HepG2 (cell line): ENCODE data around the gene NUCB1. TPM values are rescaled to one million over a fixed set of nuclear protein-coding genes. Genes with fewer than 3 reads are reported as not detected.

Experiments used
- ATAC-seq: fragments of 200-7000 bp; cut with Tn5 transposase; 3 replicates; pipeline ENCODE4 v1.9.1; 2020; ENCODE audit warnings: mild to moderate bottlenecking, moderate library complexity
- BruUV-seq: library from RNA; stranded (reverse); fragments of 400-500 nt; replicated peaks from 2 replicates; lab custom pipeline; 2021; lab: Mats Ljungman, UMichigan
- CTCF ChIA-PET: fragments of 300-600 bp; formaldehyde crosslinking; extraction: SDS; loops from one replicate; lab custom pipeline; 2021; ENCODE audit warnings: low total read pairs, inconsistent platforms, low intra/inter-chr PET ratio; lab: Yijun Ruan, JAX
- POLR2A ChIA-PET: fragments of 350-600 bp; sonication (Branson Sonifier 250); formaldehyde crosslinking; loops from one replicate; lab custom pipeline; 2020; ENCODE audit warnings: antibody characterized with exemption, inconsistent platforms; lab: Yijun Ruan, JAX
- DNase-seq: peaks from one replicate; pipeline ENCODE4 v3.0.0-alpha.2; 2015; ENCODE audit warnings: low spot score
- FAIRE-seq: peaks from 3 replicates; lab custom pipeline; 2011; peaks lifted over from hg19 to GRCh38; lab: Jason Lieb, UNC
- H2AFZ ChIP-seq: one replicate; pipeline ENCODE4 v1.6.1; 2011; ENCODE audit warnings: low read length, inconsistent platforms
- H3K27ac ChIP-seq: fragments of 300-600 bp; 3 replicates; pipeline ENCODE4 v1.8.0; 2011; ENCODE audit warnings: mixed run types, mild to moderate bottlenecking, mixed read lengths, low read length, inconsistent platforms; ENCODE audit not compliant: insufficient read depth; ENCODE audit errors: extremely low read length
- H3K27me3 ChIP-seq, 2 experiments: fragments of 200-600 bp in 1 of 2; 2 replicates in 1 of 2; 3 replicates in 1 of 2; pipeline versions ENCODE4 v1.6.0 to v1.8.0; 2011; ENCODE audit warnings: low read length in 2 of 2, mild to moderate bottlenecking in 2 of 2, moderate library complexity in 2 of 2, inconsistent platforms in 1 of 2; ENCODE audit not compliant: insufficient read depth in 2 of 2, control insufficient read depth in 1 of 2
- H3K36me3 ChIP-seq, 2 experiments: fragments of 200-600 bp in 1 of 2; replicated peaks in 1 of 2; 2 replicates in 1 of 2; 3 replicates in 1 of 2; pipeline versions ENCODE4 v1.5.1 to v1.8.0; 2011; ENCODE audit warnings: low read length in 2 of 2, inconsistent platforms in 1 of 2; ENCODE audit not compliant: insufficient read depth in 2 of 2, control insufficient read depth in 1 of 2
- H3K4me1 ChIP-seq: 2 replicates; pipeline ENCODE4 v1.5.1; 2012; ENCODE audit warnings: low read length, inconsistent platforms; ENCODE audit not compliant: insufficient read depth
- H3K4me2 ChIP-seq: 2 replicates; pipeline ENCODE4 v1.6.0; 2011; ENCODE audit warnings: low read depth, low read length, inconsistent platforms
- H3K4me3 ChIP-seq, 3 experiments: fragments of 200-600 bp in 1 of 3; sonication (generic), shearing (Covaris generic) in 1 of 3; replicated peaks in 1 of 3; 2 replicates each; pipeline ENCODE4 v1.5.1; 2011 to 2016; ENCODE audit warnings: low read length in 3 of 3, inconsistent platforms in 2 of 3, low read depth in 2 of 3, mild to moderate bottlenecking in 2 of 3, control low read depth in 1 of 3, mixed read lengths in 1 of 3; ENCODE audit not compliant: insufficient read depth in 1 of 3
- H3K79me2 ChIP-seq: one replicate; pipeline ENCODE4 v1.6.1; 2011; ENCODE audit warnings: low read length, inconsistent platforms; ENCODE audit not compliant: insufficient read depth
- H3K9ac ChIP-seq: 2 replicates; pipeline ENCODE4 v1.6.0; 2011; ENCODE audit warnings: mild to moderate bottlenecking, low read depth, low read length, inconsistent platforms; ENCODE audit not compliant: insufficient read depth
- H3K9me3 ChIP-seq: 2 replicates; pipeline ENCODE4 v1.5.1; 2012; ENCODE audit warnings: mild to moderate bottlenecking, low read length
- H4K20me1 ChIP-seq: 2 replicates; pipeline ENCODE4 v1.6.0; 2011; ENCODE audit warnings: inconsistent platforms, mild to moderate bottlenecking, low read length, moderate library complexity; ENCODE audit not compliant: insufficient read depth
- AGO1 ChIP-seq: fragments of 200-400 bp; formaldehyde crosslinking; IDR thresholded peaks from 2 replicates; pipeline ENCODE4 v1.6.1; 2017; ENCODE audit warnings: mild to moderate bottlenecking, low read depth, low read length, moderate library complexity; ENCODE audit not compliant: poor library complexity, severe bottlenecking
- CHCHD3 ChIP-seq: sonication (generic); formaldehyde crosslinking; IDR thresholded peaks from 2 replicates; pipeline ENCODE4 v1.8.0; 2022; ENCODE audit warnings: mild to moderate bottlenecking, missing genetic modification reagents, moderate library complexity
- FOXM1 ChIP-seq: sonication (generic); formaldehyde crosslinking; IDR thresholded peaks from 2 replicates; pipeline ENCODE4 v1.5.0; 2020; ENCODE audit warnings: missing genetic modification reagents
- GATAD2A ChIP-seq: IDR thresholded peaks from 2 replicates; pipeline ENCODE4 v1.6.1; 2016
- HNRNPL ChIP-seq: fragments of 200-400 bp; formaldehyde crosslinking; IDR thresholded peaks from 2 replicates; pipeline ENCODE4 v1.6.1; 2017; ENCODE audit warnings: mild to moderate bottlenecking, low read depth, low read length
- PCBP2 ChIP-seq: fragments of 200-400 bp; formaldehyde crosslinking; optimal IDR thresholded peaks from 2 replicates; pipeline ENCODE3; 2018; ENCODE audit warnings: low read length, low read depth; ENCODE audit not compliant: poor library complexity, severe bottlenecking
- POLR2A ChIP-seq, 2 experiments: IDR thresholded peaks; 2 replicates each; pipeline ENCODE4 v1.6.1; 2011; ENCODE audit warnings: low read depth in 2 of 2, low read length in 2 of 2, mild to moderate bottlenecking in 1 of 2, moderate library complexity in 1 of 2; ENCODE audit not compliant: insufficient read depth in 1 of 2
- RAD21 ChIP-seq: fragments of 450-650 bp; formaldehyde crosslinking; IDR thresholded peaks from 2 replicates; pipeline ENCODE4 v1.5.0; 2020; ENCODE audit warnings: mild to moderate bottlenecking
- RBM39 ChIP-seq: fragments of 200-400 bp; formaldehyde crosslinking; IDR thresholded peaks from one replicate; pipeline ENCODE4 v1.6.1; 2018; ENCODE audit warnings: antibody characterized with exemption, mild to moderate bottlenecking, low read depth, low read length; ENCODE audit not compliant: poor library complexity, severe bottlenecking
- SALL2 ChIP-seq: sonication (generic); formaldehyde crosslinking; IDR thresholded peaks from 2 replicates; pipeline ENCODE4 v1.8.1; 2023; ENCODE audit warnings: mild to moderate bottlenecking, missing genetic modification reagents, inconsistent platforms
- SOX6 ChIP-seq, 2 experiments: fragments of 450-650 bp in 1 of 2; sonication (generic) in 1 of 2; formaldehyde crosslinking in 1 of 2; IDR thresholded peaks; 2 replicates each; pipeline versions ENCODE4 v1.4.0 to v1.6.1; 2017 to 2020; ENCODE audit warnings: antibody characterized with exemption in 1 of 2, mild to moderate bottlenecking in 1 of 2, missing genetic modification reagents in 1 of 2
- ZNF260 ChIP-seq: sonication (generic); formaldehyde crosslinking; IDR thresholded peaks from 2 replicates; pipeline ENCODE4 v1.4.0; 2020; ENCODE audit warnings: missing genetic modification reagents, low read depth, mild to moderate bottlenecking, borderline replicate concordance
- ZNF510 ChIP-seq: sonication (generic); formaldehyde crosslinking; IDR thresholded peaks from 2 replicates; pipeline ENCODE4 v1.4.0; 2020; ENCODE audit warnings: low read depth, mild to moderate bottlenecking, missing genetic modification reagents
- WGBS: methylation state at CpG from one replicate; pipeline ENCODE4 v1.1.6; 2017; ENCODE audit warnings: low lambda C conversion rate; 5-methylcytosine and 5-hydroxymethylcytosine counted together
- in situ Hi-C: cut with HindIII; loops from 2 replicates; pipeline ENCODE4 v1.10.0; 2017; ENCODE audit warnings: low pct_unique_long_range_greater_than_20kb; ENCODE audit not compliant: extremely low pct_ligation_motif_present
- intact Hi-C: fragments of 100-400 bp; cut with micrococcal nuclease; formaldehyde crosslinking; loops from one replicate; pipeline ENCODE4 v1.10.0; 2022; ENCODE audit not compliant: unreplicated experiment
- polyA plus RNA-seq, 8 experiments: library from polyadenylated mRNA; depleted of rRNA in 3 of 8; stranded (reverse) in 7 of 8; unstranded in 1 of 8; fragments of >200 nt; fragmentation: Illumina TruSeq in 4 of 8; extraction: Trizol in 4 of 8; gene quantifications; 2 replicates each; pipeline versions ENCODE4 v1.2.1 to v1.2.3, GENCODE V29; 2011 to 2016; ENCODE audit warnings: low read depth in 4 of 8, missing spikeins in 1 of 8, mixed read lengths in 1 of 8; ENCODE audit not compliant: insufficient read depth in 1 of 8
- total RNA-seq, 5 experiments: library from RNA; depleted of rRNA; stranded (reverse); fragments of >200 nt; fragmentation: Illumina TruSeq; extraction: Trizol; gene quantifications; 2 replicates each; pipeline ENCODE4 v1.2.3, GENCODE V29; 2016; ENCODE audit warnings: low read depth in 1 of 5
- TF ChIP-seq, protein P1 (sequence below): IDR thresholded peaks from 2 replicates; pipeline ENCODE4 v1.6.1; 2012; ENCODE audit warnings: low read length, improper control_type of control experiment
- TF ChIP-seq, protein P2 (sequence below), 2 experiments: sonication (generic) in 1 of 2; formaldehyde crosslinking in 1 of 2; IDR thresholded peaks; 2 replicates each; pipeline versions ENCODE4 v1.4.0 to v1.6.1; 2016 to 2020; ENCODE audit warnings: borderline replicate concordance in 1 of 2, low read depth in 1 of 2, mild to moderate bottlenecking in 1 of 2, missing genetic modification reagents in 1 of 2
- TF ChIP-seq, protein P3 (sequence below): sonication (generic); formaldehyde crosslinking; IDR thresholded peaks from 2 replicates; pipeline ENCODE4 v1.5.0; 2020; ENCODE audit warnings: mild to moderate bottlenecking, low read depth, missing genetic modification reagents, borderline replicate concordance

The NUCB1 gene
- total and polyA plus RNA-seq, 2 of the 13 experiments (the other 11 are each of a cell fraction or from before 2014, with no cell fraction given): 82.3 to 106 TPM

DNA sequence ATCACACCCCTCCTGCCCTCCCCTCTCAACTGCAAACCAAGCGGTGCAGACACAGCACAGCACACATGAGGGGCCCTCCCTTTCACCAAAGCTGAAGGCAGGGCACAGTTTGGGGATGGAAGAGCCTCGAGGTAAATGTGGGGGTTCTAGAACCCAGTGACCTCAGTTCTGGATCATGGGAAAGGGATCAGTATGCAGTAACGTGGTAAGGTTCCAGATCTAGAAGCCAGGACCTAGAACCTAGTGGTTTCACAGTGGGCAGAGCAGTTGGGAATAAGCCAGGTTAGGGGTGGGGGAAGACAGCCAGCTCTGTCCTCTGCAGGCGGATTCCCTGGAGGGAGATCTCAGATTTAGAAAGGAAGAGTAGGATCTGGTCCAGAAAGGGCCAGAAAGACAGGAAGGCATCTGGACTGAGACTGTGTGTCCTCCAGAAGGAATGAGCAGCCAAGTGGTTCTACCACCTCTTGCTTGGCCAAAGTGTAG lies 68.1 kb downstream of the NUCB1 start:
- H3K4me2 ChIP-seq: no peak overlapping the region
- intact Hi-C loops (loop anchor here (1.0 to 10.0 kb wide), 3 partner anchors 22 to 183 kb away; partner anchors contain the start of gene PPP1R15A), in situ Hi-C loops (no loop called here)
- ChIA-PET CTCF (no interaction called here), POLR2A (interaction anchor here (1.0 to 5.6 kb wide), 17 partner anchors 9 to 180 kb away, joined by 3 to 153 read pairs (median 4); partner anchors contain the start of genes BAX, DHDH, GYS1 and NUCB1)
- FAIRE-seq (no peak), DNase-seq (peak; percentile 39), ATAC-seq (peak; percentile 8)
- no peak overlapping the region for H3K9ac ChIP-seq
- 50% methylated on average over 4 of the region's 4 CpGs for WGBS
- no peak overlapping the region for H2AFZ ChIP-seq
- peaks cover 24% of the 10 kb centered on the region for H3K4me1 ChIP-seq
- H3K27ac ChIP-seq: peak overlapping the region; percentile 86
- H4K20me1 ChIP-seq: peaks cover 33% of the 10 kb centered on the region
- H3K27me3 ChIP-seq: no peaks in the 10 kb centered on the region; a peak in 1 of 5 replicates
- H3K4me3 ChIP-seq: no peak overlapping the region
- H3K9me3 ChIP-seq: no peaks in the 10 kb centered on the region
- H3K79me2 ChIP-seq: peaks cover 25% of the 10 kb centered on the region
- H3K36me3 ChIP-seq: peaks cover 3 to 25% of the 10 kb centered on the region in 2 experiments
- no TSS peak for BruUV-seq
- TF ChIP-seq GATAD2A (CRISPR knock-in tag) (0 out of 2 replicates have a peak, but pooled peaks have one; percentile 7), ZNF510 (CRISPR knock-in tag) (no peak), PCBP2 (peak; percentile 63), POLR2A (IDR thresholded peaks at IDR 0.05; ENCODE audit: insufficient read depth in 1 of 2, low read depth in 2 of 2, low read length in 2 of 2) (peak in 1 of 2 experiments; percentile 21; a peak in 2 of 4 replicates), RBM39 (peak; percentile 60), FOXM1 (CRISPR knock-in tag) (no peak), SALL2 (CRISPR knock-in tag) (no peak), AGO1 (peak; percentile 96), ZNF260 (no peak), RAD21 (CRISPR knock-in tag) (peak; percentile 8; the same call in 1 of the 2 replicates), HNRNPL (no peak), CHCHD3 (CRISPR knock-in tag) (no peak), SOX6 (IDR thresholded peaks at IDR 0.05) (no peak), SOX6 (CRISPR knock-in tag; IDR thresholded peaks at IDR 0.05) (no peak)
- TF ChIP-seq, protein P1, sequence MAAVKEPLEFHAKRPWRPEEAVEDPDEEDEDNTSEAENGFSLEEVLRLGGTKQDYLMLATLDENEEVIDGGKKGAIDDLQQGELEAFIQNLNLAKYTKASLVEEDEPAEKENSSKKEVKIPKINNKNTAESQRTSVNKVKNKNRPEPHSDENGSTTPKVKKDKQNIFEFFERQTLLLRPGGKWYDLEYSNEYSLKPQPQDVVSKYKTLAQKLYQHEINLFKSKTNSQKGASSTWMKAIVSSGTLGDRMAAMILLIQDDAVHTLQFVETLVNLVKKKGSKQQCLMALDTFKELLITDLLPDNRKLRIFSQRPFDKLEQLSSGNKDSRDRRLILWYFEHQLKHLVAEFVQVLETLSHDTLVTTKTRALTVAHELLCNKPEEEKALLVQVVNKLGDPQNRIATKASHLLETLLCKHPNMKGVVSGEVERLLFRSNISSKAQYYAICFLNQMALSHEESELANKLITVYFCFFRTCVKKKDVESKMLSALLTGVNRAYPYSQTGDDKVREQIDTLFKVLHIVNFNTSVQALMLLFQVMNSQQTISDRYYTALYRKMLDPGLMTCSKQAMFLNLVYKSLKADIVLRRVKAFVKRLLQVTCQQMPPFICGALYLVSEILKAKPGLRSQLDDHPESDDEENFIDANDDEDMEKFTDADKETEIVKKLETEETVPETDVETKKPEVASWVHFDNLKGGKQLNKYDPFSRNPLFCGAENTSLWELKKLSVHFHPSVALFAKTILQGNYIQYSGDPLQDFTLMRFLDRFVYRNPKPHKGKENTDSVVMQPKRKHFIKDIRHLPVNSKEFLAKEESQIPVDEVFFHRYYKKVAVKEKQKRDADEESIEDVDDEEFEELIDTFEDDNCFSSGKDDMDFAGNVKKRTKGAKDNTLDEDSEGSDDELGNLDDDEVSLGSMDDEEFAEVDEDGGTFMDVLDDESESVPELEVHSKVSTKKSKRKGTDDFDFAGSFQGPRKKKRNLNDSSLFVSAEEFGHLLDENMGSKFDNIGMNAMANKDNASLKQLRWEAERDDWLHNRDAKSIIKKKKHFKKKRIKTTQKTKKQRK: 0 out of 2 replicates have a peak, but pooled peaks have one; percentile 30
- TF ChIP-seq, protein P2, sequence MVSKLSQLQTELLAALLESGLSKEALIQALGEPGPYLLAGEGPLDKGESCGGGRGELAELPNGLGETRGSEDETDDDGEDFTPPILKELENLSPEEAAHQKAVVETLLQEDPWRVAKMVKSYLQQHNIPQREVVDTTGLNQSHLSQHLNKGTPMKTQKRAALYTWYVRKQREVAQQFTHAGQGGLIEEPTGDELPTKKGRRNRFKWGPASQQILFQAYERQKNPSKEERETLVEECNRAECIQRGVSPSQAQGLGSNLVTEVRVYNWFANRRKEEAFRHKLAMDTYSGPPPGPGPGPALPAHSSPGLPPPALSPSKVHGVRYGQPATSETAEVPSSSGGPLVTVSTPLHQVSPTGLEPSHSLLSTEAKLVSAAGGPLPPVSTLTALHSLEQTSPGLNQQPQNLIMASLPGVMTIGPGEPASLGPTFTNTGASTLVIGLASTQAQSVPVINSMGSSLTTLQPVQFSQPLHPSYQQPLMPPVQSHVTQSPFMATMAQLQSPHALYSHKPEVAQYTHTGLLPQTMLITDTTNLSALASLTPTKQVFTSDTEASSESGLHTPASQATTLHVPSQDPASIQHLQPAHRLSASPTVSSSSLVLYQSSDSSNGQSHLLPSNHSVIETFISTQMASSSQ (IDR thresholded peaks at IDR 0.05; ENCODE audit: low read depth): no peak
- TF ChIP-seq, protein P2 (CRISPR knock-in tag; IDR thresholded peaks at IDR 0.05; ENCODE audit: borderline replicate concordance): no peak
- TF ChIP-seq, protein P3, sequence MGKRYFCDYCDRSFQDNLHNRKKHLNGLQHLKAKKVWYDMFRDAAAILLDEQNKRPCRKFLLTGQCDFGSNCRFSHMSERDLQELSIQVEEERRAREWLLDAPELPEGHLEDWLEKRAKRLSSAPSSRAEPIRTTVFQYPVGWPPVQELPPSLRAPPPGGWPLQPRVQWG: no peak
